VCaP (cell line): ENCODE results near the gene METAP1D.
A peak's percentile ranks its signal among the peaks of the same experiment; 100 is the strongest.

Experiments
- H3K27ac ChIP-seq: fragments of 450-650 bp; 2 replicates; pipeline ENCODE4 v1.5.1; 2017
- CTCF ChIP-seq: fragments of 450-650 bp; conservative IDR thresholded peaks from 2 replicates; pipeline ENCODE4 v1.5.1; 2017; ENCODE audit warnings: mild to moderate bottlenecking, moderate library complexity

Gene METAP1D

GRCh38 chr2:172084395-172084644 lies 84.6 kb downstream of the METAP1D start:
- no peak for TF ChIP-seq CTCF
- H3K27ac ChIP-seq, result peak overlapping the region; percentile 94

- TF ChIP-seq CTCF, result no peak
- H3K27ac ChIP-seq, result peak overlapping the region; percentile 94
Measured at GRCh38 chr2:172084645-172085459, 85.1 kb downstream of the METAP1D start.

GRCh38 chr2:172085460-172086159 lies 85.9 kb downstream of the METAP1D start, which contains the start of gene DLX1:
TSS of gene DLX1 (plus strand) at chr2:172085507. CDS start at chr2:172085678, 171 bp downstream.
- no peak for TF ChIP-seq CTCF
- peak within 1 kb of the TSS; percentile 94 for H3K27ac ChIP-seq

- peak; percentile 52 for TF ChIP-seq CTCF
- peak overlapping the region; percentile 94 for H3K27ac ChIP-seq
Measured at GRCh38 chr2:172086241-172087206, 86.8 kb downstream of the METAP1D start.

GRCh38 chr2:172087207-172087779 lies 87.5 kb downstream of the METAP1D start:
- peak overlapping the region; percentile 94 for H3K27ac ChIP-seq
- no peak for TF ChIP-seq CTCF

DNA sequence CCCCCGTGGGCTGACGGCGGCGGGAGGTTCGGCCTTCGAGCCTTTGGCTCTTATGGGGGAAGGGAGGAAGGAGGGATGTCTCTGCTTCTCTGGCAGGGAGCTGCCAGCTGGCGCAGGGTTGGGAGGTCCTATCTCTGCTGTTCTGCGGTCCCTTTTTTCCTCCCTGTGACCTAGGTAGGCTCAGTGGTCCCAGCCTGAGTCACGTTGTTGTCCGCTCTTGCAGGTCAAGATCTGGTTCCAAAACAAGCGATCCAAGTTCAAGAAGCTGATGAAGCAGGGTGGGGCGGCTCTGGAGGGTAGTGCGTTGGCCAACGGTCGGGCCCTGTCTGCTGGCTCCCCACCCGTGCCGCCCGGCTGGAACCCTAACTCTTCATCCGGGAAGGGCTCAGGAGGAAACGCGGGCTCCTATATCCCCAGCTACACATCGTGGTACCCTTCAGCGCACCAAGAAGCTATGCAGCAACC lies 88.1 kb downstream of the METAP1D start:
- H3K27ac ChIP-seq, result peak overlapping the region; percentile 94
- no peak for TF ChIP-seq CTCF
